Right cardiac atrium (tissue), 5 donors: ENCODE measurements around the gene HIPK4. TPM values are rescaled to one million over a fixed set of nuclear protein-coding genes. Genes with fewer than 3 reads are reported as not detected.
A peak's percentile ranks its signal among the peaks of the same experiment; 100 is the strongest.

Source experiments
- ATAC-seq, 2 donors: fragments of 200-7000 bp; cut with Tn5 transposase; one replicate each; pipeline versions ENCODE4 v1.8.0 to v1.9.1; 2020; ENCODE audit warnings: moderate library complexity in 2 of 2, mild to moderate bottlenecking in 1 of 2
- DNase-seq, 3 donors: peaks; one replicate each; pipeline ENCODE4 v3.0.0-alpha.2; 2020
- H3K27ac ChIP-seq: one replicate; pipeline ENCODE4 v1.5.1; 2013; ENCODE audit warnings: mild to moderate bottlenecking, low read length, control low read depth, moderate library complexity
- H3K27me3 ChIP-seq: one replicate; pipeline ENCODE4 v1.6.1; 2013; ENCODE audit not compliant: control insufficient read depth, insufficient read depth
- H3K4me1 ChIP-seq: one replicate; pipeline ENCODE4 v1.6.1; 2013; ENCODE audit warnings: low read length; ENCODE audit not compliant: control insufficient read depth, insufficient read depth
- H3K4me3 ChIP-seq: one replicate; pipeline ENCODE4 v1.5.1; 2013; ENCODE audit warnings: low read length, control low read depth
- H3K9me3 ChIP-seq: one replicate; pipeline ENCODE4 v1.6.1; 2013; ENCODE audit warnings: low read length; ENCODE audit not compliant: control insufficient read depth
- WGBS: extraction: QIAGEN DNeasy Blood & Tissue Kit; methylation state at CpG from one replicate; pipeline ENCODE4 v1.1.7; 2013; 5-methylcytosine and 5-hydroxymethylcytosine counted together
- intact Hi-C, 4 donors: fragments of 100-400 bp; cut with DNase I; formaldehyde crosslinking; loops; one replicate each; pipeline versions ENCODE4 v1.11.0 to v1.14.0; 2022 to 2023
- polyA plus RNA-seq: library from polyadenylated mRNA; stranded (reverse); fragments of 200-250 nt; gene quantifications from one replicate; pipeline ENCODE4 v1.2.3, GENCODE V29; 2013
- total RNA-seq, 4 donors: library from RNA; stranded (reverse); fragmentation: NEBNext Ultra II Directional; extraction: Animal tissue kit (Norgen Biotek cat#: 25700); gene quantifications; one replicate each; pipeline ENCODE4 v1.2.1, GENCODE V29; 2021
- donor health status: healthy with polysubstance abuse.
- donor health status: DM: no; HTN: yes; CAD: no.
- donor health status: DM: no; HTN: no; CAD: no.
- donor health status: DM: no; HTN: yes; CAD: no; lungs with severe emphysema.
- donor health status: DM: yes; HTN: yes; CAD: no.

HIPK4 gene
- total and polyA plus RNA-seq, 5 donors: 0.05 to 0.11 TPM; not detected in 3

GRCh38 chr19:40360020-40360707 is 29.8 kb downstream of the HIPK4 start:
- DNase-seq (no peak), ATAC-seq (no peak)
- H3K27me3 ChIP-seq: no peaks in the 10 kb centered on the region
- WGBS: 90% methylated on average over 13 of the region's 13 CpGs
- no peak overlapping the region for H3K4me3 ChIP-seq
- intact Hi-C loops: no loop called here
- H3K9me3 ChIP-seq: no peaks in the 10 kb centered on the region
- H3K27ac ChIP-seq: no peak overlapping the region
- no peaks in the 10 kb centered on the region for H3K4me1 ChIP-seq

- H3K27me3 ChIP-seq: no peaks in the 10 kb centered on the region
- 94% methylated on average over 5 of the region's 5 CpGs for WGBS
- no peak overlapping the region for H3K4me3 ChIP-seq
- no peak overlapping the region for H3K27ac ChIP-seq
- H3K4me1 ChIP-seq: no peaks in the 10 kb centered on the region
- intact Hi-C loops: no loop called here
- ATAC-seq (peak; percentile 36 to 39), DNase-seq (peak in 1 of 3 donors; percentile 75)
- H3K9me3 ChIP-seq: no peaks in the 10 kb centered on the region
Measured at GRCh38 chr19:40358773-40359172, 31.2 kb downstream of the HIPK4 start.

- Histone ChIP-seq H3K27ac (no peak overlapping the region), H3K27me3 (no peaks in the 10 kb centered on the region), H3K4me1 (no peaks in the 10 kb centered on the region), H3K4me3 (no peak overlapping the region), H3K9me3 (no peaks in the 10 kb centered on the region)
- intact Hi-C loops: no loop called here
- DNase-seq (no peak), ATAC-seq (no peak)
- WGBS: 80% methylated on average over 3 of the region's 3 CpGs
Measured at GRCh38 chr19:40357640-40358039, 32.3 kb downstream of the HIPK4 start.

GRCh38 chr19:40356681-40357595 is 33.0 kb downstream of the HIPK4 start:
- H3K9me3 ChIP-seq: no peaks in the 10 kb centered on the region
- no peak overlapping the region for H3K4me3 ChIP-seq
- no peaks in the 10 kb centered on the region for H3K27me3 ChIP-seq
- H3K27ac ChIP-seq: no peak overlapping the region
- intact Hi-C loops: no loop called here
- ATAC-seq (no peak), DNase-seq (no peak)
- no peaks in the 10 kb centered on the region for H3K4me1 ChIP-seq
- 87% methylated on average over 6 of the region's 6 CpGs for WGBS

- no peak overlapping the region for H3K4me3 ChIP-seq
- no peak for DNase-seq
- ATAC-seq: no peak
- intact Hi-C loops: no loop called here
- 88% methylated on average over 9 of the region's 9 CpGs for WGBS
- H3K4me1 ChIP-seq: no peaks in the 10 kb centered on the region
- H3K27ac ChIP-seq: no peak overlapping the region
- no peaks in the 10 kb centered on the region for H3K27me3 ChIP-seq
- H3K9me3 ChIP-seq: no peaks in the 10 kb centered on the region
Measured at GRCh38 chr19:40355975-40356680, 33.9 kb downstream of the HIPK4 start.

- H3K9me3 ChIP-seq: no peaks in the 10 kb centered on the region
Measured at GRCh38 chr19:40348961-40349507, 40.9 kb downstream of the HIPK4 start.

GRCh38 chr19:40348125-40348913 is 41.7 kb downstream of the HIPK4 start, which contains the start of the genes C19orf47 and PLD3:
C19orf47 (minus strand) TSS chr19:40348397; CDS start chr19:40341857, 6,540 bp downstream.
PLD3 (plus strand) TSS chr19:40348695; CDS start chr19:40366484, 17,789 bp downstream.
- Histone ChIP-seq H3K27ac (peak within 1 kb of the TSS; percentile 69), H3K27me3 (no peaks in the 10 kb centered on the region), H3K9me3 (no peaks in the 10 kb centered on the region), H3K4me1 (peaks cover 3% of the 10 kb centered on the region), H3K4me3 (peak within 1 kb of the TSS; percentile 84)
- under 1% methylated on average over 77 of the region's 77 CpGs for WGBS
- ATAC-seq: peak; percentile 98 to 99
- peak; percentile 99 to 100 (median 100) for DNase-seq
- intact Hi-C loops: loop anchor here in 1 of 4 donors (10.0 kb wide), 1 partner anchor 96 kb away; the partner anchor contains the start of gene SERTAD3

More at GRCh38 chr19:40348961-40349507, 40.9 kb downstream of the HIPK4 start:
- peak overlapping the region; percentile 54 for H3K4me3 ChIP-seq
- ATAC-seq: peak in 1 of 2 donors; percentile 10
- DNase-seq: no peak
- intact Hi-C loops: loop anchor here in 1 of 4 donors (10.0 kb wide), 1 partner anchor 96 kb away; the partner anchor contains the start of gene SERTAD3
- no peaks in the 10 kb centered on the region for H3K27me3 ChIP-seq
- peak overlapping the region; percentile 13 for H3K27ac ChIP-seq
- WGBS: 15% methylated on average over 17 of the region's 17 CpGs
- H3K4me1 ChIP-seq: peaks cover 3% of the 10 kb centered on the region

- Histone ChIP-seq H3K27me3 (no peaks in the 10 kb centered on the region), H3K4me1 (peaks cover 6% of the 10 kb centered on the region), H3K9me3 (no peaks in the 10 kb centered on the region), H3K4me3 (no peak overlapping the region), H3K27ac (peak overlapping the region; percentile 77)
- intact Hi-C loops: loop anchor here in 1 of 4 donors (10.0 kb wide), 1 partner anchor 100 kb away; the partner anchor contains the start of gene SERTAD3
- ATAC-seq (no peak), DNase-seq (no peak)
- WGBS: 61% methylated on average over 7 of the region's 7 CpGs
Measured at GRCh38 chr19:40344422-40344821, 45.6 kb downstream of the HIPK4 start.

GRCh38 chr19:40342644-40343311 is 47.2 kb downstream of the HIPK4 start:
- H3K4me3 ChIP-seq: no peak overlapping the region
- no peaks in the 10 kb centered on the region for H3K27me3 ChIP-seq
- DNase-seq (no peak), ATAC-seq (no peak)
- 76% methylated on average over 11 of the region's 11 CpGs for WGBS
- H3K9me3 ChIP-seq: no peaks in the 10 kb centered on the region
- H3K4me1 ChIP-seq: peaks cover 2% of the 10 kb centered on the region
- peak overlapping the region; percentile 82 for H3K27ac ChIP-seq
- intact Hi-C loops: loop anchor here in 1 of 4 donors (10.0 kb wide), 1 partner anchor 102 kb away; the partner anchor contains the start of gene SERTAD3
